Bronchial epithelial cell (primary cell): ENCODE measurements around the gene OVOL1. TPM values are rescaled to one million over a fixed set of nuclear protein-coding genes. Genes with fewer than 3 reads are reported as not detected.
A peak's percentile ranks its signal among the peaks of the same experiment; 100 is the strongest.

Experiments
- DNase-seq: peaks from one replicate; pipeline ENCODE4 v3.0.0-alpha.2; 2010; ENCODE audit warnings: low read depth
- FAIRE-seq: peaks from 2 replicates; lab custom pipeline; 2011; peaks lifted over from hg19 to GRCh38; lab: Jason Lieb, UNC
- H3K27me3 ChIP-seq: 2 replicates; pipeline ENCODE4 v1.5.1; 2011; ENCODE audit warnings: low read length; ENCODE audit not compliant: control insufficient read depth, insufficient read depth
- H3K36me3 ChIP-seq: 2 replicates; pipeline ENCODE4 v1.5.1; 2011; ENCODE audit warnings: low read length; ENCODE audit not compliant: control insufficient read depth, insufficient read depth
- H3K4me3 ChIP-seq: 2 replicates; pipeline ENCODE4 v1.5.1; 2011; ENCODE audit warnings: mild to moderate bottlenecking, low read depth, low read length, control low read depth
- CTCF ChIP-seq: IDR thresholded peaks from 2 replicates; pipeline ENCODE4 v1.5.1; 2011; ENCODE audit warnings: mild to moderate bottlenecking, moderate library complexity, low read length, control low read depth, inconsistent platforms; ENCODE audit not compliant: insufficient read depth, severe bottlenecking
- total RNA-seq: library from RNA; depleted of rRNA; stranded (reverse); fragments of >200 nt; gene quantifications from 2 replicates; pipeline ENCODE4 v1.2.1, GENCODE V29; 2014

OVOL1 gene
- total RNA-seq, 1 donor from 2014 or later = 6.3 TPM

GRCh38 chr11:65806979-65807378, 20.1 kb downstream of the OVOL1 start:
- no peak for TF ChIP-seq CTCF
- Histone ChIP-seq H3K36me3 (no peaks in the 10 kb centered on the region), H3K27me3 (peaks cover 22% of the 10 kb centered on the region), H3K4me3 (no peak overlapping the region)
- FAIRE-seq (no peak), DNase-seq (no peak)

GRCh38 chr11:65808744-65809341, 22.0 kb downstream of the OVOL1 start:
- Histone ChIP-seq H3K4me3 (no peak overlapping the region), H3K27me3 (peaks cover 13% of the 10 kb centered on the region), H3K36me3 (no peaks in the 10 kb centered on the region)
- FAIRE-seq (no peak), DNase-seq (no peak)
- no peak for TF ChIP-seq CTCF

GRCh38 chr11:65809496-65809895, 22.6 kb downstream of the OVOL1 start:
- Histone ChIP-seq H3K36me3 (no peaks in the 10 kb centered on the region), H3K4me3 (no peak overlapping the region), H3K27me3 (peaks cover 13% of the 10 kb centered on the region)
- no peak for TF ChIP-seq CTCF
- FAIRE-seq (no peak), DNase-seq (no peak)

- Histone ChIP-seq H3K4me3 (no peak overlapping the region), H3K27me3 (peaks cover 13% of the 10 kb centered on the region), H3K36me3 (no peaks in the 10 kb centered on the region)
- TF ChIP-seq CTCF = no peak
- no peak for DNase-seq
- FAIRE-seq = peak; percentile 92
Measured at GRCh38 chr11:65810046-65810868, 23.4 kb downstream of the OVOL1 start.

- DNase-seq (no peak), FAIRE-seq (no peak)
- no peak for TF ChIP-seq CTCF
- H3K4me3 ChIP-seq = no peak overlapping the region
- peaks cover 13% of the 10 kb centered on the region for H3K27me3 ChIP-seq
- no peaks in the 10 kb centered on the region for H3K36me3 ChIP-seq
Measured at GRCh38 chr11:65811764-65812475, 25.1 kb downstream of the OVOL1 start.
